AG08395 (cell line): Measurements from ENCODE around the gene HNRNPDL.
"Not testable (repeated sequence)": the region's sequence is repeated elsewhere in the genome, so short reads cannot be mapped to it uniquely, and the experiment has no call there.

Experiments used
- DNase-seq: peaks from one replicate; pipeline ENCODE4 v3.0.0; 2012; ENCODE audit warnings: mixed read lengths, low spot score

HNRNPDL gene

DNA sequence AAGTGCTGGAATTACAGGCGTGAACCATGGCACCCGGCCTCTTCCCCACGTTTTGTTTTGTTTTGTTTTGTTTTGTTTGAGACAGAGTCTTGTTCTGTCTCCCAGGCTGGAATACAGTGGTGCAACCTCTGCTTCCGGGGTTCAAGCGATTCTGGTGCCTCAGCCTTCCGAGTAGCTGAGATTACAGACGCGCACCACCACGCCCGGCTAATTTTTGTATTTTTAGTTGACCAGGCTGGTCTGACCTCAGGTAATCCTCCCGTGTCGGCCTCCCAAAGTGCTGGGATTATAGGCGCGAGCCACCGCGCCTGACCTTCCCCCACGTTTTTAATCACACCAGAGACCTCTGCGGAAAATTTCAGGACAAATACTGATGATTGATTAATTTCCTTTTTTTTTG is 2.3 kb upstream of the HNRNPDL start:
- DNase-seq: no peak

DNA sequence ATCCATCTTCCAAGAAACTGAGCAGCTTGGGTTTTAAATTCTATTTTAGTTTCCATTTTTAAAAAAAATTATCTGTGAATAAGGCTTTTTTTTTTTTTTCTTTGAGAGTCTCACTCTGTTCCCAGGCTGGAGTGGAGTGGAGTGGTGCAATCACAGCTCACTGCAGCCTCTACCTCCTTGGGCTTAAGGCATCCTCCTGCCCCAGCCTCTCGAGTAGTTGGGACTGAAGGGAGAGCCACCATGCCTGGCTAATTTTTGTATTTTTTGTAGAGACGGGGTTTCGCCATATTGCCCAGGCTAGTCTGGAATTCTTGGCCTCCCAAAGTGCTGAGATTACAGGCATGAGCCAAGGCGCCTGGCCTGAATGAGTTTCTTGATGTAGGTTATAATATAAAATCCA is 1.6 kb upstream of the HNRNPDL start:
- DNase-seq: no peak

DNA sequence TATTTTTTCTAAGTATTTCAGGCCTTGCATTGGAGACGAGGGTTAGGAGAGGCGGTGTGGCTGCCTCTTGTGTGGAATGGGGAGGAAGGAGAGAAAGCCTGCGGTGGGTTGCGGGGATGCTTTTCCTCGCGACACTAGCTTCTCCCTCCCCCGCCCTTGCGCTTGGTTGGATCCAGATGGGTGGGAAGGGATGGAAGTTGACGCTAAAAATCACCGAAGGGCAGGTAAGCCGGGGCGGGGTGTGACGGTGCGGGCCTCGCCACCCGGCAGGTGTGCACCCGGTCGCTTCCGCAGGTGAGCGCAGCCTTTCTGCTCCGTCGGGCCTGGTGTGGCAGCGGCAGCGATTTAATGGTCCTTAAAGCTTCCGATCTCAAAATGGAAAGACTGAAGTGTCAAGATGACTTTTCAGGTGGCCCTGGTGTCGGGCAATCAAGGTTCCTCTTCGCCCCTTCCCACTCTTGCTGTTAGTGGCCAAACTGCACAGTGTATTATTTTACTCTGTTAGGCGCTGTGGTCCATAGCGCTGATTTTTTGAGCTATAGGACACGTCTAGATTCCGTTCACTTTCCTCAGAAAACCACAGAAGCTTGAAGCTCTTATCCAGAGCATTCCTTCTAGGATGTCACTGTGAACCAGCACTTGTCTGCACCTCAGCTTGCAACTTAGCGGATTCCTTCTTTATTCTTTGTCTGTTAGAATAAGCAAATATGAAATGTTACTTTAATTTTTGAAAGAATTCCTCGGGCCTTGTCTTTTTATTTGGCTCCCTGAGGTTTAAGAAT is 893 bp upstream of the HNRNPDL start:
- DNase-seq: peak; percentile 10

DNA sequence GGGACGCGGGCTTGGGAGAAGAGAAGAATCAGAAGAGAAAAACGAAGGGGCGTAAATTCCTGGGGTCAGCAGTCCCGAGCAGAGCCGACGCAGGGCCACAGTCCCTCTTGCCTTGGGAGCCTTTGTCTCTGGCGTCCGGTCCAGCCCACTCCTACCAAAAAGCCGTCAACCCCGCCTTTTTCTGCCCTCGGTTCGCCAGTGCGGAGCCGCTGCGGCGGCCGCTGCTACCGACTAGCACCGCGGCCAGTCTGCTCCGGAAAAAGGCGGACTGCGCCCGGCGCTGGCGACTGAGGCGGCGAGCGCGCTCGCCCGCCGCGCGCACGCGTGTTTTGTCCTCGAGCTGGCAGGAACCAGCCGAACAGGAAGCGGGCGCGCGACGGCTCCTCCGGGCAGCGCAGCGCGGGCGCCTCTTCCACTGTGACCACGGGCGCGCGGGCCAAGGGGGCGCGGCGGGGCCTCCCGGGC is 502 bp downstream of the HNRNPDL start:
- DNase-seq: no peak

DNA sequence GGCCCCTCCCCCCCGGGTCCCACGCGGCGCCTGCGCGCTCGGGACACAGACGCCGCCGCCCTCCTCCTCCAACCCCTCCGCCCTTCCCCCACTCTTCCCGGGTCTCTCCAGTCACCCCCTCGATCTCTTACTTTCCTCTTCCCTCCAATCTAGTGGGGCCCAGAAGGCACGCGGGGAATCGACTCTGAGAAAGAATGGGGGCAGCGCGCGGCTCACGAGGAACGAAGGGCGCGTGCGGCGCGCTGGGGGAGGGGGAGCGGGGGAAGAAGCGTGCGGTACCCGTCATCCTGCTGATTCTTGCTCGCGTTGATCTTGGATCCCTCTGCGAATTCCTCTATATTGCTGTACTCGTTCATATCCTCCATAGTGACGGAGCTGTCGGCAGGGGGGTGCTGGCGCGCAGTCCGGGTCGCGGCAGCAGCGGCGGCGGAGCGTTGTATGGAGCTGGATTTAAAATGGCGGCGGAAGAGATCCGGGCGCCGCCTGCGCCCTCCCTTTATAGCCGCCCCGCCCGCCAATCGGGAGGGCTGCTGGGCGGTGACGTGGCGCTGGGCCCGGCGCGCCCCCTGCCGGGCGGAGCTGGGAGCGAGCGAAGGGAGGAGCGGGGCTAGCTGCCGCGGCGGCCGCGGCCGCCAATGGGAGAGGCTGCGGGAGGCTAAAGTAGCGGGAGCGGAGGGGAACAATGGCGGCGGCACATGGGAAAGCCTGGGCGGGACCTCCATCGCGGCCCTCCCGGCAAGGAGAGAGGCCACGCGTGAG is 1.1 kb downstream of the HNRNPDL start:
- peak; percentile 95 for DNase-seq

DNA sequence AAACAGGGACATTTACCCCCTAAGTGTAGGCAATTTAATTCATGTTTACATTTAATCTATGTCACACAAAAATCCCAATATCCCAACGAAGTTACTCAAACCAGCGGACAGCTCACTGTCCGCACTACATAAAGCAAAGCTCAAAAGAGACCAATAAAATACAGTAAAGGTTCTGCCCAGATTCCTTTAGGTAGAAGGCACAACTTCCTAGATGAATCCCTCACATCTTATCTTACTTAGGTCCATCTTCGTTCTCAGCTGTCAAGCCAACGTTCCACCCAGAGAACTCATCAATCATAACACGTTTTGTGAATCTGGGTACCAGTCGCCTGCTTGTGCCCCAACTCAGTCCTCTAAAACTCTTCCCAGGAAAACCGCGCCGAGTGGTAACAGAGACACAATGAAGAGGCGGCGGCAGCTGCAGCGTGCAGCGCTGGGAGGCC is 1.7 kb downstream of the HNRNPDL start:
- no peak for DNase-seq

DNA sequence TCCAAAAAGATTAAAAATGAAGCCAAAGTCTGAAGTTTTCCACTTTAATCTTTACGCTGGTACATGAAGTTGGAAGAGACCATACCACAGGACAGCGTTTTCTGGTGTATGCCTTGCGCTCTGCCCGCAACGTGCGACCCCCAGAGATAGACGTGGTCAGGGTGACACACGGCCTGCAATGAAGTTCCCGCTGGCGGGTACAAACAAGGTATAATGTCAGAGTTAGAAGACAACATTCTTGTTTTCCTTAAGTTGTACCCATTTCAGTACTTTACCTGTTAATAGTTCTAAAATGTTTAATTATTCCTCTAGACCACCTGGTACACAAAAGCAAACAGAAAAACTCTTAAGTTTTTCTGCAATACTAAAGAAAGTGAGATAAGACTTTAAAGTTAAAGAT is 4.8 kb downstream of the HNRNPDL start:
- no peak for DNase-seq

DNA sequence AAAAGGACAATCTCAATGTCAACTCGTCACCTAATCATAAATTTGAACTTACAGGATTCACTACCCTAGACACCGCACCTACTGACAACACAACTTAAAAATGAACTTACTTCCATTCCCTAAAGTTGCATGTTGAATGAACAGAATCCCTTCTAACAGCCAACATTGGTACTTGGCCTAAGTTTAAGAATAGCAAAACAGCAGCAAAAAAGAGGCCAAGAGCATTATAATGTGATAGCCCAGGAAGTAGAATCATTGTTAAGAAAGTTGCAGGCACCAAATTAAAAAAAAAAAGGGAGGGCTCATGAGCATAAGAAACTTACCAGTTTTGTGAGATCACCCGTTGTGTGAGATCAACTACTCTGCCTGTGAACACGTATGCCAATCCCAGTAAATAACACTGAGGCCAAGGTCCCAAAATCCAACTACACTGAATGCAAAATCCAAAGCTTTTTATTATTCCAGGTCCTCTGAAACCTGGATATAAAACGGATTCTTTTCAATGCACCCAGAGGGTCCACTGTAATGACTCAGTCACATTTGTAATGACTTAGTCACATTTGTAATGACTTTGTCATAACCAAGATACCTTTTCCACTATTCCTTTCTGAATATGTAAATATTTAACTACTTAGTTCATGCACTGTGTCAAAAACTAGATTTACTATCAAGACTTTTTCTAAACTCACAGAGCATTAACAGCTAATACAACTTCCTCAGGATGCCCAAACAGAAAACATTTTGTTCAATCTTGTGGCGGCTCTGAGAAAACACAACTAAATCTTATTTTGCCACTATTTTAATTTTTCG is 6.8 kb downstream of the HNRNPDL start:
- DNase-seq: peak; percentile 48

DNA sequence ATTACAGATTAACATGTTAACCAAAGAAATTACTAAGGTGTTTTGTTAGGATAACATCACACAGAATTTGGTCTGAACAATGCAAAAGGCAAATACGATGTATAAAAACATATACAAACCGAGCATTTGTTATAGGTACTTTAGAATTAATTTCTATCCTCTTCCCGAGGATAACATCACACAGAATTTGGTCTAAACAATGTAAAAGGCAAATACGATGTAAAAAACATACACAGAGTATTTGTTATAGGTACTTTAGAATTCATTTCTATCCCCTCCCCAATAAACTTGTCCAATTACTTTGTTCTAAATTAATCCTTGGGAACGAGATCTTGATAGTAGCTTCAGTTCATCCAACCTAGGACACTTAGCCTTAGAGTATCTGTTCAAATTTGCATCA is 7.6 kb downstream of the HNRNPDL start:
- DNase-seq: no peak

DNA sequence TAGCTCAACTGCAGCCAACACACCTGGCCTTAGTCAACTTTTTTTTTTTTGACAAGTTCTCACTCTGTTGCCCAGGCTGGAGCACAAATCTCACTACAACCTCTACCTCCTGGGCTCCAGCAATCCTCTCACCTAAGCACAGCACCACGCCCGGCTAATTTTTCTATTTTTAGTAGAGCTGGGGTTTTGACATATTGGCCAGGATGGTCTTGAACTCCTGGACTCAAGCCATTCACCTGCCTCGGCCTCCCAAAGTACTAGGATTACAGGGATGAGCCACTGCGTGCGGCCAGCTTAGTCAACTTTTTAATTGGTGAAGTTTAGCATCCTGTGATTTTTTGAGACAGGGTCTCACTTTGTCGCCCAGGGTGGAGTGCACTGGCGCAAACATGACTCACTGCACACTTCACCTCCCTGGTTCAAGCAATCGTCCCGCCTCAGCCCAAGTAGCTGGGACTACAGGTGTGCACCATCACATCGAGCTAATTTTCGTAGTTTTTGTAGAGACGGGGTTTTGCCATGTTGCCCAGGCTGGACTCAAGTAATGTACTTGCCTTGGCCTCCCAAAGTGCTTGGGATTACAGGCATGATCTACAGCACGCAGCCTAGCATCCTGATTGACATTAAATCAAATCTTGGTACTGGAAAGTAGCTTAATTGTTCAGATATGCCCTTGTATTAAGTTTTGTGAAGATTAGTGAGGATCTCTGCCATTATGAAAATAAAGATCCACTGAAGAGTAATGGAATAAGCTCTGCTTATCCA is 8.3 kb downstream of the HNRNPDL start:
- no peak for DNase-seq

DNA sequence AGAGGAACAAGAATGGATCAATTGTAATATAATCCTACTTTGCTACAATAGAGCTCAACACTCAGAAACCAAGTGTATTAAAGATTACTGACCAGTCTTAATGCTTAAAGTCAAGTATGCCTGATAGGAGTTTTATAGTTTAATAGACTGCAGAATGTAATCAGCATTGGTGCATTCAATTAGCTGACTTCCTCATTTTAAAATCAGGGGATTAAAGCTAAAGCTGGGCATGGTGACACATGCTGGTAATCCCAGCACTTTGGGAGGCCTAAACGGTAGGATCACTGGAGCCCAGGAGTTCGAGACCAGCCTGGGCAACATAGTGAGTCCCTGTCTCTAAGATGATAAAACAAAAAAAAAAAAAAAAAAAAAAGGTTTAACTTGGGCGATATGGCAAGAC is 10.8 kb downstream of the HNRNPDL start:
- DNase-seq: no peak

DNA sequence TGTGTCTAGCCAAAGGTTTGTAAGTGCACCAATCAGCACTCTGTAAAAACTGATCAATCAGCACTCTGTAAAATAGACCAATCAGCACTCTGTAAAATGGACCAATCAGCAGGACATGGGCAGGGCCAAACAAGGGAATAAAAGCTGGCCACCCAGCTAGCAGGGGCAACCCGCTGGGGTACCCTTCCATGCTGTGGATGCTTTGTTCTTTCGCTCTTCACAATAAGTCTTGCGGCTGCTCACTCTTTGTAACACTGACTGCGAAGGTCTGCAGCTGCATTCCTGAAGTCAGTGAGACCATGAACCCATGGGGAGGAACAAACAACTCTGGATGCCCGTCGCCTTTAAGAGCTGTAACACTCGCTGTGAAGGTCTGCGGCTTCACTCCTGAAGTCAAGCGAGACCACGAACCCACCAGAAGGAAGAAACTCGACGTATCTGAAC is 14.3 kb downstream of the HNRNPDL start:
- no peak for DNase-seq

DNA sequence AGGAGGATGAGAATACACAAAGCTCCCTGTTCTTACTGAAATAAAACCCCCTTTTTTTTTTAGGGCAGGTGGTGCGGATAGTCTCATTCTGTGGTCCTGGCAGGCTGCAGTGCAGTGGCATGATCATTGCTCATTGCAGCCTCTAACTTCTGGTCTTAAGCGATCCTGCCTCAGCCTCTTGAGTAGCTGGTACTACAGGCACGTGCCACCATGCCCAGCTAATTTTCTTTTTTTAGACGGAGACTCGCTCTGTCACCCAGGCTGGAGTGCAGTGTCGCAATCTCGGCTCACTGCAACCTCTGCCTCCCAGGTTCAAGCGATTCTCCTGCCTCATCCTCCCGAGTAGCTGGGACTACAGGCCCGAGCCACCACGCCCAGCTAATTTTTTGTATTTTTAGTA is 15.2 kb downstream of the HNRNPDL start:
- DNase-seq: not testable (repeated sequence)

DNA sequence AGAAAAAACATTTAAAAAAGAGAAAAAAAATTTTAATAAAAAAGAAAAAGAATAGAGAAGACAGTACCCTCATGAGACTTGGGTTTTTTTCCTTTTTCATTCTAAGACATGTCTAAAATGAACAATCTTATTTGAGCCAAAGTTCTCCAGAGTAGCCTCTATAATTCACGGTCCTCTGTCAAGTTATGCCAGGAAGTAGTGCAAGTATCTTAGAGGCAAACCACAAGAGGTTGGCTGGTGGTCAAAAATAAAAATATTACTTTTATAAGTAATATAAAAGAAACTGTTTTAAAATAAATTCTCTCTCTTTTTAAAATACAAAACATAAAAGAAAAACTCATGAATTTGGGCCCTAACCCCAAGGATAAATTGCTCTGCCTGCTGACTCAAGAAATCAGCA is 26.5 kb downstream of the HNRNPDL start:
- no peak for DNase-seq

DNA sequence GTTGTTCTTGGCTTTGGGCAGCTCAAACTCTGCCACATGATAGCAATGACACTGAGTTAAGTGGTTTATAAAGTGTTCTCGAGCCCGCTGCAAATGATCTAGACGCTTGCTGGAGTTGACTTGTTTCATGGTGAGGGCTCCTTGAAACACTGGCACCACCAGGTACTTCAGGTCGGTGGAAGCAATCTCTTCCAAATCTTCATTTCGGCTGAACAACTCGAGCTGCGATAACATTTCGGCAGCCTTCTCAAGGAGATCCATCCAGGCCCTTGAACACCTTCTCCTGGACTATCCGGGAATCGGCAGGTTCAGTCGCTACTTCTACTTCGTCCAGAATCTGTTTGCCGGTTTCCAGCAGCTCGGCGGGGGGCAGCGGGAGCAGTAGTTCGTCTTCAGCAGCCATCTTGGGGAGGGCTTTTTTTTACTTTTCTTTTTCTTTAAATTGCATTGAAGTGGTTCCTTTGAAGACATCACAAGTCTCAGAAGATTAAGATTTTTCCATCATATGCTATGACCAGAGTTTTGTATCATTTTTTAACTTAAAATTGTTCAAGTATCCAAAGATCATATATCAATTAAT is 28.0 kb downstream of the HNRNPDL start:
- DNase-seq: no peak

DNA sequence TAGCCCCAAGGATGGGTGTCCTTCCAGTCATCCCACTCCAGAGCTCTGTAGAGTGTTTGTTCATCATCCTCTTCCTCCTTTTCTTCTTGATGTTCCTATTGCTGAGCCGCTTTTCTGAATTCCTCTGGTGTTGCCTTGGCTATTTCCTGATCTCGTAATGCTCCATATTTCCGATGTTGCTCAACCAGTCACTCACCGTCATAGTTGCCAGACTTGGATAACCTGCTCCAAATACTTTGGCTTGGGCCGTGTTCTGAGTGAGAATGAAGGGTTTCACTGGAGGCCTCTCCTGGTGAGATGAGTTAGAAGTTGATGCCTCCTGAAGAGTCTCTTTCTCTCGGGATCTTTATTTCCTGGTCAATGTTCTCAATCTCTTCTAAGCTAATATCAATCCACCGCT is 28.7 kb downstream of the HNRNPDL start:
- DNase-seq: no peak

DNA sequence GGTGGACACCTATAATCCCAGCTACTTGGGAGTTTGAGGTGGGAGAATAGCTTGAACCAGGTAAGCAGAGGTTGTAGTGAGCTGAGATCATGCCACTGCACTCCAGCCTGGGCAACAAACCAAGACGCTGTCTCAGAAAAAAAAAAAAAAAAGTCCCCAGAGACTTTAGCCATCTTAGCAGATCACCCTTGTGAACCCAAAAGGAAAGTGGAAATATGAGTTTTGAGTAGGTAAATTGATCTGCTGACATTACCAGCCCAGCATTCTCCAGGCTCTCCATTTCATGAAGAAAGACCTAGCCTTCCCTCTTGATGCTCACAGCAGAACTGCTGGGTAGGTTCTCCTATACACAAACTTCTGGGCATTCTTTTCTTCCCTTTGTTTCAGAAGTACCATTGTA is 32.0 kb downstream of the HNRNPDL start:
- DNase-seq: no peak

DNA sequence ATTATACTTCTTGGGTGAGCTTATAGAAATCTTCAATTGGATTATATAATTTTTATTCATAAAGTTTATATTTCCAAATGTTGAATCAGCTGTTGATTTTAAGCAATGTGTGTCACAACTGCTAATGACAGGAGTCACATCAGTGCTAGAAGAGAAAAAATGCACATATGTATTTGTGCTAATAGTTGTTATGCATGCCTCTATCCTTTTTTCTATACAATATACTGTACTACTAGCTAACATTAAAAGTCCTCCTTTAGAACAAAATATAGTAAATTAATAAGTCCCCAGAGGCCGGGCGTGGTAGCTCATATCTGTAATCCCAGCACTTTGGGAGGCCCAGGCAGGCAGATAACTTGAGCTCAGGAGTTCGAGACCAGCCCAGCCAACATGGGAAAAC is 32.7 kb downstream of the HNRNPDL start:
- no peak for DNase-seq

DNA sequence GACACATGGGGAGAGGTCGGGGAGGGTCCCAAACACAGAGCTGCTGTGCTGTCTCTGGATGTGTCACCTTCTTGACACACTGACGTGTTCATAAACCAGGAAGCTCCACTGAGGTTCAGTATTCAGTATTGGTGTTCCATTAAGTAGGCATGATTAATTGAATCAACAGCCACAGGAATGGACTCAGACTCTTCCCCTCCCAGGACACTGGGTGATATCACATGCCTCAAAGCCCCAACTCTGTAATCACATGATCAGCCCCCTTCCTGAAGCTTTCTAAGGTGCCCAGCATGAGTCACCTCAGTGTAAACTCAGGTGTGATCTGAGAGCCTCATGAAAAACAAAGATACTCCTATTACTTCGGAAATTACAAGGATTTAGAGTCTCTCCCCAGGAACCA is 35.4 kb downstream of the HNRNPDL start:
- no peak for DNase-seq

DNA sequence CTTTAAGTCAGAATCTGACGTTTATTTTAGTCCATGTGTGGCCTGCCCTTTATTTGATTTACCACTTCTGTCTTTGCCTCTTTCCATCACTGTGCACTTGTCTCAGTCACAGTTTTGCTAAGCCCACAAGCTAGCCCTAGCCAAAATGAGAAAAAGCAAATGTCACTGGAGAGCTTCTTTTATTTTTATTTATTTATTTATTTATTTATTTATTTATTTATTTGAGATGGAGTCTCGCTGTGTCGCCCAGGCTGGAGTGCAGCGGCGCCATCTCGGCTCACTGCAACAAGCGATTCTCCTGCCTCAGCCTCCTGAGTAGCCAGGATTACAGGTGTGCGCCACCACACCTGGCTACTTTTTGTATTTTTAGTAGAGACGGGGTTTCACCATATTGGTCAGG is 40.2 kb downstream of the HNRNPDL start:
- DNase-seq: not testable (repeated sequence)

DNA sequence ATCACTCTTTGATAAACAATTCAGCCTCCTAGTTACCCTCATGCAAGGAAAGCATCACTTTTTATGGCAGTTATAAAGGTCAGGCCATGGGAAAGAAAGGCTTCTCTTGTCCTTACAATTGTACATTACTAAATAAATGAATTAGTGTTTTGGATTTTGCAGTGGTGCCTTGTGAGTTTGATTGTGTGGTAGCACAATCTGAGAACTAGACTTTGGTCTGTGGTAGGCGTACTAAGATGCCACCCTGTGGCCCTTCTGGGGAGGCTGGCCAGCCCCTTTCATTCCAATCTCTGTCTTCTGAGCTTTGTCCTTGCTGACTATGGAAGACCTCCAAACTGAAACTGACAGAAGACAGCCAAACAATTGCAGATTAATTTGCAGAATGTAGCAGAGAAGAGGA is 41.9 kb downstream of the HNRNPDL start:
- no peak for DNase-seq
